DMS153 treated with DMSO at 0.1 percent for 48 hours (cell line): ENCODE results near the gene SH3BP5.

ENCODE experiments used
- DNase-seq: peaks from one replicate; lab custom pipeline; 2025; ENCODE audit not compliant: unreplicated experiment; lab: John Stamatoyannopoulos, UW

The SH3BP5 gene

DNA sequence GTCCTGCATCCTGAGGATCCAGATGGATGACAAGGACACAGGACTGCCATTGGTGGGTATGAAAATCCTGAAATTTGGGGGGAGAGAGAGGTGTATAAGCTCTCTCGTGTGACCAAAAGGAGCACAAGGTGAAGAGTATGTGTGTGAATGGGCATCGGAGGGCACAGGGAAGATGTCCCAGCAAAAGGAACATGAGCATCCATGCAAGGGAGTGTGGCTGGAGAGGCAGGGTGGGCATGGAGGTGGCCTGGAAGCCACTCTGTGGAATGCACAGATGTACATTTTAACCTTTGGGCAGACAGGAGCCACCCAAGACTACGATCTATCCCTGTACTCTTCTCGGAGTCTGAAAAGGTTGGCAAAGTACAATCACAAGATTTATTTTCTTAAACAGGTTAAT, 71.9 kb downstream of the SH3BP5 start:
- DNase-seq, result no peak

DNA sequence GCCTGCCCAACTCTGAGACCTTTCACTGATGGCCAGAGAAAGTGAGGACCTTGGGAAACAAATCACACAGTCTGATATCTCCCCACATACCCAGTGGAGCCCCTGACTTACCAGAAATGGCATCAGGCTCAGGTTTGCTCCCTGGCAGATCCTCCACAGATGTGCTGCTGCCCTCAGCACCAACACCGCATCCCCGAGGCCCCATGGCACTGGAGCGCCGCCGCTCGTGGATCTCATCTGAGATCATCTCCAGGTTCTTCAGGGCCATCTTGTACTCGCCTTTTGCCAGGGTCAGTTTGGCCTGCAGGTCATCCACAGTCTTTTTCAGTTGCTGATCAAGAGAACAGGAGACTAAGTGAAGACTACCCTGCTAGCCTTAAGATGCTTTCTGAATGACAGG, 73.7 kb downstream of the SH3BP5 start:
- DNase-seq, result no peak

DNA sequence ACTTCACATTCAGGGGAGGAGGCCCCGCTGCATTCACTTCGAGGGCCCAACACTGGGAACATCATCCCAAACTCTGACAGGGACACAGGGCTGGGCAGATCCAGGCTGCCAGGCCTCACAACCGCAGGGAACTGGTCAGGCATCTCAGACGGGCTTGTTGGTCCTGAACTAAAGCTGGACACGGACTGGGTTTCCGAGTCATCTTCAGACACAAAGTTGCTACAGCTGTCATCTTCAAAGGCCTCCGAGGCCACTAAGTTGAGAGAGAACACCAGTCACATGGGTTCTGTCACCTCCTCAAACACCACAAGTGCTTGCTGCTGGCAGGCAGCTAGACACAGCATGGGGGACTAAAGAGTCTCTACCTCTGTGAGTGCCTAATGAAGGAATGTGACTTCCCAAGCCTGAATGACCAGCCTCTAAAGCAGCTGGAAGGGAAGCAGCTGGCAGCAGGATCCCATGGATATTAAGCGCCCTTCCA, 75.5 kb downstream of the SH3BP5 start:
- no peak for DNase-seq

DNA sequence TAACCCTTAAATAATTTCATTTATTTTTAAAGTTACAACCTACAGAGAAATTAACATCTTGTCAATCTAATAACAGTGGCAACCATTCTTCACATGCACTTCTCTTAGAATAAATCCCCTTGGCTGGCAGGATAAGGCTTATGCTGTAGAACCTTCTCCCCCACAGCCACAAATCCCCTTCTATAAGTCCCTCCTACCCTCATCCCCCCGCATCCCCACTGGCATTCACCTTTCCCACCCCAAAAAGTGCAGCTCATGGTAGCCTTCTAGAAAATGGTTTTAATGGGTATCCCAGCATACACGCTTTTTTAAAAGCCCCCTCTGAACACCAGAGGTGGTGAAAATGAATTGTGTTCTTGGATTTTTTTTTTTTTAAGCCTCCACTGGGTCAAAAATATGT, 77.2 kb downstream of the SH3BP5 start:
- DNase-seq, result no peak

DNA sequence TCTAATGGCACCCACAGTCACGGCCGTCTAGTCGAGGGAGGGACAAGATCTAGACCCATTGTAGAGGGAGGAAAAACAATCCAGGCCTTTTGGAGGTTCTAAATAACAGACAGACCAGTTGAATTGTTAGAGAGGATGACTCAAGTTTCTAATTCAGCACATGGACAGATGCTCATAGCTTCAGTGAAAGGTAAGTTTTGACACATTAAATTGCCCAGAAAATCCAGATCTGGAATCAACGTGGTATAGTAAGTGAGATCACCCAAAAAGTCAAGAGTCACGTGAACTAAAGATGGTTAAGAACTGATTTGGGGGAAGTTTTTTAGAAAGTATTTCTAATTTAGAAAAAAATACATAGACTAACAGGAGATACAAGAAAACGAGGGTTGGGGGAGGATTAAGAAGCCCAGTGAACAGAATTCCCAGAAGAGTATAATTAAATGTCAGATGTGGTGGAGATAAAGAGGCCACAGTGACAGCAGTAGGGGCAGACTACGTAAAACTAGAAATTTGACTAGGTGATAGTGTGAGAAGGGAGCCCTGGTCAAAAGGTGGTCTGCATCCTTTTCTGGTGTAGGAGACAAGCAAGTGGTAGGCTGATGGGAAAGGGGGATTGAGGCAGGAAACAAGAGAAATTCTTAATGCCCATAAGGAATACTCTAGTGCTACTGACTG, 79.2 kb downstream of the SH3BP5 start:
- no peak for DNase-seq

DNA sequence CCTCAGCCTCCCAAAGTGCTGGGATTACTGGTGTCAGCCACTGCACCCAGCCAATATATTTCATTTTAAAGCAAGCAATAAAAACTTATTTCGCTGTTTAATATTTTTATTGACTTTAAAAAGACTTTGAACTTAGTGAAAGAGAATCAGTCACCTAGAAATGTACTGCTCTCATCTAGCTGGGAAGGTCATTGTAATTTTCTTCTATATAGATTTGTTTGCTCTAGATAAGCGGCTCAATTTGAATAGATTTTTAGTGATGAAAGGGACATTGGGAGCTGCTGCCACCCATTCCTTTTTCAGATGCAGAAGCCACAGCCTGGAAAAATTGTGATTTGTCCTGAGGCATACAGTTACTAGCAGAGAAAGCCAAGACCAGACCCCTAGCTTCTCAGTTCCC, 86.2 kb downstream of the SH3BP5 start:
- DNase-seq, result no peak

DNA sequence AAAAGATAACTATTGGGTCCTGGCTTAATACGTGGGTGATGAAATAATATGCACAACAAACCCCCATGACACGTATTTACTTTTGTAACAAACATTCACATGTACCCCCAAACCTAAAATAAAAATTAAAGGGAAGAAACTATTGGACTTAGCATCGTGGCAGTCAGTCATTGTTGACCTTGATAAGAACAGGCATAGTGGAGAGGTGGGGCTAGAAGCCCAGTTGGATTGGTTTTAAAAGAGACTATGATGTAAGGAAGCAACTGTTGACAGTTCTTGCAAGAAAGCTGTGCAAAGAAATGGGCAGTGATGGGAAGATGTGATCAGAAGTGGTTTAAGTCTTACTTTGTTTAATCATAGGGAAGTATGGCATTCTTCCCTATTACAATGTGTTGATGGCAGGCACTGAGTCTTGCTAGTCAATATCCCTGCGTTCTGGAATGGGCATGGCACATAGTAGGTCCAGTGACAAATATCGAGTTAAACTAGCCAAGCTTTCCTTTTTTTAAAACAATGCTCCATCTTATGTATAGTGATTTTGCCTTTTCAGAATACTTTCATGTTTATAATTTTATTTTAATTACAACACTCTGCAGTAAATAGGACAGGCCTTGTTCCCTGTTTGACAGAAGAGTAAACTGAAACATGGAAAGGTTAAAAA, 88.4 kb downstream of the SH3BP5 start:
- no peak for DNase-seq

DNA sequence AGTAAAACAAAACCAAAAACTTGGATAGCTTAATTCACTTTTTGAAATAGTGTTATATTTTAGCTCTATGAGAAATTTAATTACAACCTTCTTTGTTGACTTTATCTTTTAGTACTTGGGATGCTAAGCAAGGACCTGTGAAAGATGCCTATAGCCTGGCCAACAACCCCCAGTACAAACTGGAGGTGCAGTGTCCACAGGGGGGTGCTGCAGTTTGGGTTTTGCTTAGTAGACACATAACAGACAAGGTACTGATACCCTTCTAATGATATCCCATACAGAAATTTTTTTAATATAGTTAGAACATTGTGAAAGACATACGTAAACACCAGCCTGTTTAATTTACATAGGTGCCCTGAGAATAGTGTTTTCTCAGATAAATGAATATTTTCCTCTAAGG, 91.0 kb downstream of the SH3BP5 start:
- no peak for DNase-seq

DNA sequence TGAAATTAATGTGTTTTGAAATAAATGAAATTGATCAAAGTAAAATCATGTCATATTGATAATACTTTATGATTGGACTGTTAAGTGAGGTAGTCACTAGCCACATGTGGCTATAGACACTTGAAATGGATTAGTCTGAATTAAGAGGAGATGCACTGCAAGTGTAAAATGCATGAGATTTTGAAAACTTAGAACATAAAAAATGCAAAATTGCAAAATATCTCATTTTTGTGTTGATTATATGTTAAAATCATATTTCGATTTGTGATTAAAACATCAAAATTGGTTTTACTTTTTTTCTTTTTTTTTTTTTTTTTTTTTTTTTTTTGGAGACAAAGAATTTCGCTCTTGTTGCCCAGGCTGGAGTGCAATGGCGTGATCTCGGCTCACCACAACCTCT, 103.1 kb downstream of the SH3BP5 start:
- DNase-seq, result no peak

DNA sequence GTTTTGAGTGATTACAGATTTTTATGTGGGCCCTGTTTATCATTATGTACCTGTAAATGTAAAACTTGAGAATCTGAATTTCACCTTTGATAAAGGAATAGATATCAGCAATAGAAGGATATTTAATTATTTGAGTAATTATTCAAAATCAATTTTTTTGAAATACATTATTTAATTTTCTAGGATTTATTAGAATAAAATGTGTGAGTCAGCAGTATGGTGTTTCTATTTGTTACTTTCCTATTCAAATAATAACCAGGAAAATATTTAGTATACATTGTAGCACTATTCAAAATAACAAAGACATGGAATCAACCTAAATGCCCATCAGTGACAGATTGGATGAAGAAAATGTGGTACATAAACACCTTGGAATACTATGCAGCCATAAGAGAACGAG, 104.2 kb downstream of the SH3BP5 start:
- no peak for DNase-seq

DNA sequence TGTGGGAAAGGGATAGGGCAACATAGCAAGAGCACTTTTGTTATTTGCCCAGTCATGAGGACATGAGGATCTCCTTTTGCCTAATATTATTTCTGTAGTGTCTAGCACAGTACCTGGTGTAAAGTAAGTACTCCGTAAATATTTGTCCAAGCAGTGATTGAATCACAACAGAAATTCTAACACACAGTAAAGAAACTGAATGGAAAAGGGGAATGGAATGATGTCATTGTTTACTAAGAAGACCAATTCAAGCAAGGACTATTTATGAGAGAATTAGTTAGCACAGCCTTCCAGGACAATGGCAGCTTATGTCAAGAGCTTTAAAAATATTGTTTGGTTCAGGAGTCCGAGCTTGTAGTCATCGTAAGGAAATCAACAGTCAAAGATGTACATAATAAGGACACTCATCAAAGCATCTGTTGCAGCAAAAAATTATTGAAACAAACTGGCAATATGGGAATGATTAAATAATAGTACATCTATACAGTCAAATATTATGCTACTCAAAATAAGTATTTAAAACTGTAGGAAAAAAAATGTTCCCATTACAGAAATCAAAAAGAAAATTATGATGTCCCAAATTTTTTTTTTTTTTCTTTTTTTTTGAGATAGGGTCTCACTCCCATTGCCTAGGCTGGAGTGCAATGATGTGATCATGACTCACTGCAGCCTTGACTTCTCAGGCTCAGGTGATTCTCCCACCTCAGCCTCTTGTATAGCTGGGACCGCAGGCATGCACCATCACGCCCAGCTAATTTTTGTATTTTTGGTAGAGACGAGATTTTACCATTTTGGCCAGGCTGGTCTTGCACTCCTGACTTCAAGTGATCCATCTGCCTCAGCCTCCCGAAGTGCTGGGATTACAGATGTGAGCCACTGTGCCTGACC, 108.5 kb downstream of the SH3BP5 start:
- peak; percentile 1 for DNase-seq

DNA sequence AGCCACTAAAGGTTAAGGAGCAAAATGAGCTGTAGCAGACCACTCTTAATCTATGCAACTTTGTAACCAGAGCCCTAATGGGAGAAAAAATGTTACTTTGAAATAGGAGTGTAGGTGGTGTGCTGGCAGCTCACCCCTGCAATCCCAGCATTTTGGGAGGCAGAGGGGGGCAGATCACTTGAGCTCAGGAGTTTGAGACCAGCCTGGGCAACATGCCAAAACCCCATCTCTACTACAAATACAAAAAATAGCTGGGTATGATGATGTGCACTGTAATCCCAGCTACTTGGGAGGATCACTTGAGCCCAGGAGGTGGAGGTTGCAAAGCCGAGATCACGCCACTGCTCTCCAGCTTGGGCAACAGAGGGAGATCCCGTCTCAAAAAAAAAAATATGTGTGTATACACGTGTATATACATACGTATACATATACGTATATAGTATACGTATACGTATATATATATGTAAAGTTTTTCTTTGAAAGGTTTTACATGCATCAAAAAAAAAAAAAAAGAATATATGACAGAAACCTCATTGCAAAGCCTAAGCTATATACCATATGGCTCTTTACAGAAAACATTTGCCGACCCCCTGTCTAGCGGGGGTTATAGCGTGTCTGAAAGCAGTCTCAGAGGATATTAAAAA, 110.7 kb downstream of the SH3BP5 start:
- no peak for DNase-seq

DNA sequence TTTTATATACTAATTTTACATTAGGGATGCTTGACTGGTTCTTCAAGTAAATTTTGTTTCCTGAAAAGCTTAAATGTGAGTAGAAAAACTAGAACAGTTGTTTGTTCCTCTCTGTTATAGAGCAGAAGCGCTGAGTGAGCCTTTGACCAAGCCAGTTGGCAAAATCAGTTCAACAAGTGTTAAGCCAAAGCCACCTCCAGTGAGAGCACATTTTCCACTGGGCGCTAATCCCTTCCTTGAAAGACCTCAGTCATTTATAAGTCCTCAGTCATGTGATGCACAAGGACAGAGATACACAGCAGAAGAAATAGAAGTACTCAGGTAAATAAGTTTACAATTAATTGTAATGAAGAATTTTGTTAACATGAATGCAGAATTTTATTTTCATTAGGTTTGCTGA, 111.7 kb downstream of the SH3BP5 start:
- DNase-seq, result no peak

DNA sequence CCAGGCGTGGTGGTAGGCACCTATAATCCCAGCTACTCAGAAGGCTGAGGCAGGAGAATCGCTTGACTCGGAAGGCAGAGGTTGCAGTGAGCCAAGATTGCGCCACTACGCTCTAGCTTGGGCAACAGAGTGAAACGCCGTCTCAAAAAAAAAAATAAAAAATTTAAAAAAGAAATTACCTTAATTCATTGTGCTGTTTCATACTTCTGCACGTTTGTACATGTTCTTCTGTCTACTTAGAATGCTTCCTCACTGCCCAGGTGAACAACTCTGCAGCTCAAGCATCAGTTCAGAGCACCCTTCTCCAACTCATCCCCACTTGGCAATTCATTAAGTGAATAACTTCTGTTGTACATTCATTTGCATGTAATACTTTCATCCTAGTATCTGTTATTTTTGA, 112.3 kb downstream of the SH3BP5 start:
- DNase-seq, result no peak

DNA sequence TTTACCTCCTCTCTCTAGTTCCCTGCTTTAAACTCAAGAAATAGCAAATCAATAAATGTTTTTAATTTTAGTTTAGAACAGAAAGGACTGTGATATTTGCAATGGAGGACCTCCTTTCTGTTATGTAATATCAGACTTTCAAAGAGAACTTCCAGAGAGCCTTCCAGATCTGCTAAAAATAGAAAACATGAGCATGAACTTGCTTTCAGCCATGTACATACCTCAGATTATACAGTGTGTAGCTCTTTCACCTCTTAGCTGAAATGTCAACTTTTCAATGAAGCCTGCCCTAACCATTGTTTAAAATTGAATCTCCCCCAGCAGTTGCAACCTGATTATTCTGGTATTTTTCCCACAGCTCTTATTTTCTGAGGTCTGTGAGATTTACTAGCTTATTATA, 113.7 kb downstream of the SH3BP5 start:
- DNase-seq, result no peak

DNA sequence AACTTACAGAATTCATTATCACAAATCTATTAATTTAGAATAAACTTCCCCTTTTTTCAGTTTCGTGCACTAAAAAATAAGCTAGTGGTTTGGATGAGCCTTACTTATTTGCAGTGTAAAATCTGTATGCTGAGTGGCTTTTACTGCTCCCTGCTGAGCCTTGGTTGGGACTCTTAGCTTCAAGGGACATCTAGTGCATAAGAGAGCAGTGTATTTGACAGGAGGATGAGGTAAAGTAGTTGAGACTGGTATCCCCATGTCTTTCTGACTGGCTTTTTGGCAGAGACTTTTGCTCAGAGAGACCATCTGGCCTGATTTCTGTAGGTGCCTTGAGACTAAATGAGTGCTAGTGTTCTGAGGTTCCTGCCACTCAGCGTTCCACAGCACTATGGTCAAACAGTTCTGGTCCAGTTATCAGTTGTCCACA, 114.5 kb downstream of the SH3BP5 start:
- no peak for DNase-seq

DNA sequence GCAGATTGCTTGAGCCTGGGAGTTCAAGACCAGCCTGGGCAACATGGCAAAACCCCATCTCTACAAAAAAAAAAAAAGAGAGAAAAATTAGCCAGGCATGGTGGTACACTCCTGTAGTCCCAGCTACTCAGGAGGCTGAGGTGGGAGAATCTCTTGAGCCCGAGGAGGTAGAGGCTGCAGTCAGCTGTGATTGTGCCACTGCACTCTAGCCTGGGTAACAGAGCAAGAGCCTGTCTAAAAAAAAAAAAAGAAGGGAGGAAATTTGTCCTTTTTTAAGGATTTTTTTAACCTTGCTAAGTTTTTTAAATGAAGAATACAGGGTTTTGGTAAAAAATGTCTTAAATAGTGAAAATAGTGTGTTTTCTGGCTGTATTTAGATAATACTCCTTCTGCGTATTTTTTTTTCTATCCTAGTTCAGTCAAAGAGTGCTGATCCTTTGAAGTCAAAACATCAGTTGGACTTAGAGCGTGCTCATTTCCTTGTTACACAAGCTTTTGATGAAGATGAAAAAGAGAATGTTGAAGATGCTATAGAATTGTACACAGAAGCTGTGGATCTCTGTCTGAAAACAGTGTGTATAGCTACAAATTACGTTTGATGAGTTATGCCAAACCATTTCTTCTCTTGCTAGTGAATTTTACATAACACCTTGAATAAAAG, 115.2 kb downstream of the SH3BP5 start:
- DNase-seq, result no peak

DNA sequence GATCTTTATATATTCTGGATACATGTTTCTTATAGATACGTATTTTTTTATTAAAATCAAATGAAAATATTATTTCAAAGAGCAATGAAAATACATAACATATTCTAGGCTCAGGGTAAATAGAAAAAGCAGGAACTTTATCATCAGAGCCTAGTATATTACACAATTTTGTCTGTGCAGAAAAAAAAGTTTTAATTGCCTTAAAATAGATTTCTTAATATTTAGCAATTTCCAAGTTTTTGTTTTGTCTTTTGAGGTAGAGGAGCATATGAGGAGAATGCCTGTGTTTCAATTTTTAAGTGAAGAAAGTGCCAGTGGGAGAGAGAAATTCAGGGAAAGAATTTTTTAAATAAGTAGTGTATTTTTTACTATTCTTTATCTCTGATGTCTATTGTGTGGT, 115.9 kb downstream of the SH3BP5 start:
- no peak for DNase-seq

DNA sequence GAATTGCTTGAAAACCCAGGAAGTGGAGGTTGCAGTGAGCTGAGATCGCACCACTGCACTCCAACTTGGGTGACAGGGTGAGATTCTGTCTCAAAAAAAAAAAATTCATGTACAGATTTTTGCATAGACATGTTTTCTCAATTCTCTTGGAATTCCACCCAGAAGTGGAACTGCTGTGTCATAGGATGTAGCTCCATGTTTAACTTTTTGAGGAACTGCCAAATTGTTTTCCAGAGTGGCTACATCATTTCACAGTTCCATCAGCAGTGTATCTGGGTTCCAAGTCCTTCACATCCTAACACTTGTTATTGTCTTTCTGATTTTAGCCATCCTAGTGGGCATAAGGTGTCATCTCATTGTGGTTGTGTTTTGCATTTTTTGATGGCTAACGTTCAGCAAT, 116.4 kb downstream of the SH3BP5 start:
- DNase-seq, result no peak

DNA sequence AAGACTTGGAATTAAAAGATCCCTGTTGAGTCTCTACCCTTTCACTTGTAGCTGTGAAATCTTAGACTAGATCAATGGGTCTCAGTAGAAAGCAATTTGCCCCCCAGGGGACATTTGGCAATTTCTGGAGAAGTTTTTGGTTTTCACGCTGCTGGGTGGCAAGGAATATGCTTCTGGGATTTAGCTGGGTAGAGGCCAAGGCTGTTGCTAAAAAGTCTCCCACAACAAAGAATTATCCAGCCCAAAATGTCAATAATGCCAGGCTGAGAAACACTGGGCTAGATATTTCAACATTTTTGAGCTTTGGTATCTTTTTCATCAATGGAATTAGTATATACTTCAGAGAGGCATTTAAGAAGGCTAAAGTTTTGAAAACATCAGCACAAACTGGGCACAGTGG, 117.6 kb downstream of the SH3BP5 start:
- DNase-seq, result no peak

DNA sequence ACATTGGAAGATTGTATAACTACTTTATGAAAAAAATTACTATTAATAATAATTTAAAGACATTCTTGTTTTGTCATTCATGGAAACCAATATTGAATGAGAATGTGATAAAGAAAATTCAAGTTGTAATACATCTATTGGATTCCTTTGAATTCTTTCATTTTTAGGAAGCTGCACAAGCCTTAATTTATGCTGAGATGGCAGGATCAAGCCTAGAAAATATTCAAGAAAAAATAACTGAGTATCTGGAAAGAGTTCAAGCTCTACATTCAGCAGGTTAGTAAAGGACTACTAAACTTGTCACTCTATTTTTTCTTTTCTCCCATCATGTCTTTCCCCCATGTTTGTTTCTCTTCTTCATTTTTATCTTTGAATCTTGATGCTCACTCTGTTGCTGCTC, 120.4 kb downstream of the SH3BP5 start:
- DNase-seq, result no peak
